Left ventricle myocardium inferior (tissue), 1 donor: Measurements from ENCODE around the gene RNF182. TPM values are rescaled to one million over a fixed set of nuclear protein-coding genes. Genes with fewer than 3 reads are reported as not detected.
A peak's percentile ranks its signal among the peaks of the same experiment; 100 is the strongest.
"Not testable (repeated sequence)": the region's sequence is repeated elsewhere in the genome, so short reads cannot be mapped to it uniquely, and the experiment has no call there.

Experiments
- DNase-seq: peaks from one replicate; pipeline ENCODE4 v3.0.0-alpha.2; 2020
- H3K27ac ChIP-seq: fragments of 200-600 bp; replicated peaks from 2 replicates; pipeline ENCODE4 v1.8.0; 2021
- H3K27me3 ChIP-seq: fragments of 200-600 bp; 2 replicates; pipeline ENCODE4 v1.8.0; 2021; ENCODE audit warnings: low read depth
- H3K36me3 ChIP-seq: fragments of 200-600 bp; 2 replicates; pipeline ENCODE4 v1.8.0; 2021
- H3K4me1 ChIP-seq: fragments of 200-600 bp; 2 replicates; pipeline ENCODE4 v1.8.0; 2021
- H3K4me3 ChIP-seq: fragments of 200-600 bp; 2 replicates; pipeline ENCODE4 v1.8.0; 2021; ENCODE audit warnings: mild to moderate bottlenecking, moderate library complexity
- H3K9me3 ChIP-seq: fragments of 200-600 bp; replicated peaks from 2 replicates; pipeline ENCODE4 v1.8.0; 2021
- CTCF ChIP-seq: fragments of 200-600 bp; IDR thresholded peaks from 2 replicates; pipeline ENCODE4 v1.8.0; 2021; ENCODE audit warnings: antibody characterized with exemption, mild to moderate bottlenecking, borderline replicate concordance
- intact Hi-C: fragments of 100-400 bp; cut with micrococcal nuclease; formaldehyde crosslinking; loops from one replicate; pipeline ENCODE4 v1.11.0; 2022
- long read RNA-seq: library from polyadenylated mRNA; unstranded; transcript quantifications from one replicate; pipeline ENCODE4 v2.0.0, GENCODE V29; 2021
- total RNA-seq: library from RNA; stranded (reverse); fragmentation: NEBNext Ultra II Directional; extraction: Animal tissue kit (Norgen Biotek cat#: 25700); gene quantifications from one replicate; pipeline ENCODE4 v1.2.1, GENCODE V29; 2021
- donor health status: DM: no; HTN: yes; CAD: no; lungs with severe emphysema.

RNF182 gene
- not detected for total RNA-seq
- long read RNA-seq = 0 reads

GRCh38 chr6:13924949-13925881 is at the start of gene RNF182:
Gene RNF182, plus strand, starts transcription at chr6:13924952. Its CDS starts 52,168 bp downstream, at chr6:13977120.
- Histone ChIP-seq H3K36me3 (no peaks in the 10 kb centered on the region), H3K4me3 (peak within 1 kb of the TSS; percentile 61), H3K4me1 (peaks cover 18% of the 10 kb centered on the region), H3K9me3 (no peaks in the 10 kb centered on the region), H3K27ac (no peak within 1 kb of the TSS), H3K27me3 (peaks cover 95% of the 10 kb centered on the region)
- TF ChIP-seq CTCF = no peak
- intact Hi-C loops = no loop called here
- no peak for DNase-seq

GRCh38 chr6:13877051-13877450 is 47.7 kb upstream of the RNF182 start:
- Histone ChIP-seq H3K4me1 (peaks cover 11% of the 10 kb centered on the region), H3K36me3 (no peaks in the 10 kb centered on the region), H3K27me3 (no peaks in the 10 kb centered on the region), H3K27ac (no peak overlapping the region), H3K9me3 (peaks cover 10% of the 10 kb centered on the region), H3K4me3 (no peak overlapping the region)
- no peak for DNase-seq
- intact Hi-C loops = no loop called here
- TF ChIP-seq CTCF = no peak

- H3K4me1 ChIP-seq, H3K27me3 ChIP-seq, H3K36me3 ChIP-seq, H3K9me3 ChIP-seq, DNase-seq, intact Hi-C loops, H3K4me3 ChIP-seq, H3K27ac ChIP-seq: not testable (repeated sequence)
These were observed 44.6 kb upstream of the RNF182 start for GRCh38 chr6:13880061-13880663.

- Histone ChIP-seq H3K4me3 (no peak overlapping the region), H3K27me3 (no peaks in the 10 kb centered on the region), H3K27ac (no peak overlapping the region), H3K9me3 (peaks cover 10% of the 10 kb centered on the region), H3K4me1 (no peaks in the 10 kb centered on the region), H3K36me3 (no peaks in the 10 kb centered on the region)
- DNase-seq = no peak
- no peak for TF ChIP-seq CTCF
- intact Hi-C loops = no loop called here
These were observed 43.1 kb upstream of the RNF182 start for GRCh38 chr6:13881621-13882165.

- no peak overlapping the region for H3K27ac ChIP-seq
- H3K4me1 ChIP-seq = no peaks in the 10 kb centered on the region
- H3K36me3 ChIP-seq = no peaks in the 10 kb centered on the region
- no peak for DNase-seq
- H3K4me3 ChIP-seq = no peak overlapping the region
- H3K9me3 ChIP-seq = no peaks in the 10 kb centered on the region
- H3K27me3 ChIP-seq = no peaks in the 10 kb centered on the region
- TF ChIP-seq CTCF = no peak
- intact Hi-C loops = no loop called here
These were observed 40.8 kb upstream of the RNF182 start for GRCh38 chr6:13883966-13884365.
